Neural progenitor cell (in vitro differentiated cells): ENCODE measurements around the gene RPUSD1.

Experiments
- CTCF ChIP-seq: fragments of 200-600 bp; sonication (generic); IDR thresholded peaks from 2 replicates; pipeline ENCODE4 v1.5.1; 2017; ENCODE audit warnings: antibody characterized with exemption, mild to moderate bottlenecking
- EZH2 ChIP-seq: fragments of 200-600 bp; sonication (generic); IDR thresholded peaks from 2 replicates; pipeline ENCODE4 v1.6.1; 2017; ENCODE audit warnings: antibody characterized with exemption, mild to moderate bottlenecking, moderate library complexity

- TF ChIP-seq CTCF, result no peak
- TF ChIP-seq EZH2, result no peak
These were observed 48.4 kb downstream of the RPUSD1 start for GRCh38 chr16:739560-740458.
